Measurements from ENCODE around the gene DNMBP.
"Not testable (repeated sequence)": the region's sequence is repeated elsewhere in the genome, so short reads cannot be mapped to it uniquely, and the experiment has no call there.

Gene DNMBP

GRCh38 chr10:99916776-99917175, 93.0 kb downstream of the DNMBP start:
- no peak for DNase-seq

GRCh38 chr10:99915414-99915813, 94.3 kb downstream of the DNMBP start:
- Mint-ChIP-seq H3K36me3 (peaks cover 4 to 12% of the 10 kb centered on the region in 2 donors), H3K4me3 (no peak overlapping the region), H3K27me3 (no peaks in the 10 kb centered on the region), H3K4me1 (peaks cover 4 to 5% of the 10 kb centered on the region in 2 donors), H3K27ac (no peak overlapping the region), H3K9me3 (no peaks in the 10 kb centered on the region)
- no peak for ATAC-seq (replicated peaks)
- no peak for DNase-seq

More at GRCh38 chr10:99916776-99917175, 93.0 kb downstream of the DNMBP start:
- no peak overlapping the region for H3K4me3 Mint-ChIP-seq
- H3K27ac Mint-ChIP-seq, result no peak overlapping the region
- H3K36me3 Mint-ChIP-seq, result peaks cover 14 to 20% of the 10 kb centered on the region in 2 donors
- no peaks in the 10 kb centered on the region for H3K9me3 Mint-ChIP-seq
- ATAC-seq (replicated peaks), result no peak
- H3K4me1 Mint-ChIP-seq, result peaks cover 6 to 8% of the 10 kb centered on the region in 2 donors
- H3K27me3 Mint-ChIP-seq, result no peaks in the 10 kb centered on the region

- Mint-ChIP-seq H3K27me3 (no peaks in the 10 kb centered on the region), H3K4me1 (peaks cover 4 to 5% of the 10 kb centered on the region in 2 donors), H3K36me3 (peaks cover 2 to 12% of the 10 kb centered on the region in 2 donors), H3K9me3 (no peaks in the 10 kb centered on the region), H3K4me3 (no peak overlapping the region), H3K27ac (no peak overlapping the region)
- DNase-seq (no peak), ATAC-seq (replicated peaks) (no peak)
These were observed 95.5 kb downstream of the DNMBP start for GRCh38 chr10:99914236-99914635.

GRCh38 chr10:99913831-99914235, 95.9 kb downstream of the DNMBP start:
- ATAC-seq (replicated peaks), result no peak
- Mint-ChIP-seq H3K27me3 (no peaks in the 10 kb centered on the region), H3K4me1 (peaks cover 5% of the 10 kb centered on the region in 2 donors), H3K4me3 (no peak overlapping the region), H3K27ac (no peak overlapping the region), H3K36me3 (peaks cover 2 to 12% of the 10 kb centered on the region in 2 donors), H3K9me3 (no peaks in the 10 kb centered on the region)
- DNase-seq, result no peak

- no peak overlapping the region for H3K4me3 Mint-ChIP-seq
- H3K4me1 Mint-ChIP-seq, result peaks cover 0 to 4% of the 10 kb centered on the region in 2 donors
- no peaks in the 10 kb centered on the region for H3K9me3 Mint-ChIP-seq
- peaks cover 5 to 19% of the 10 kb centered on the region in 2 donors for H3K36me3 Mint-ChIP-seq
- H3K27me3 Mint-ChIP-seq, result no peaks in the 10 kb centered on the region
- H3K27ac Mint-ChIP-seq, result no peak overlapping the region
- DNase-seq (no peak), ATAC-seq (replicated peaks) (no peak)
These were observed 97.7 kb downstream of the DNMBP start for GRCh38 chr10:99912041-99912440.

- Mint-ChIP-seq H3K36me3 (peaks cover 23 to 36% of the 10 kb centered on the region in 2 donors), H3K4me1 (peaks cover 0 to 4% of the 10 kb centered on the region in 2 donors), H3K4me3 (no peak overlapping the region), H3K27me3 (no peaks in the 10 kb centered on the region), H3K27ac (no peak overlapping the region), H3K9me3 (no peaks in the 10 kb centered on the region)
- DNase-seq (no peak), ATAC-seq (replicated peaks) (peak in 1 of 2 donors; percentile 43)
These were observed 101.2 kb downstream of the DNMBP start for GRCh38 chr10:99908512-99908911.

GRCh38 chr10:99906470-99906869, 103.3 kb downstream of the DNMBP start:
- DNase-seq (no peak), ATAC-seq (replicated peaks) (no peak)
- H3K4me1 Mint-ChIP-seq, result peaks cover 0 to 2% of the 10 kb centered on the region in 2 donors
- H3K27me3 Mint-ChIP-seq, result no peaks in the 10 kb centered on the region
- no peak overlapping the region for H3K4me3 Mint-ChIP-seq
- peaks cover 32 to 42% of the 10 kb centered on the region in 2 donors for H3K36me3 Mint-ChIP-seq
- H3K27ac Mint-ChIP-seq, result no peak overlapping the region
- H3K9me3 Mint-ChIP-seq, result no peaks in the 10 kb centered on the region

GRCh38 chr10:99905971-99906370, 103.8 kb downstream of the DNMBP start:
- no peak overlapping the region for H3K4me3 Mint-ChIP-seq
- peaks cover 0 to 2% of the 10 kb centered on the region in 2 donors for H3K4me1 Mint-ChIP-seq
- peak overlapping the region; percentile 14 for H3K27ac Mint-ChIP-seq
- H3K9me3 Mint-ChIP-seq, result no peaks in the 10 kb centered on the region
- ATAC-seq (replicated peaks) (no peak), DNase-seq (no peak)
- H3K36me3 Mint-ChIP-seq, result peaks cover 33 to 44% of the 10 kb centered on the region in 2 donors
- H3K27me3 Mint-ChIP-seq, result no peaks in the 10 kb centered on the region

GRCh38 chr10:99895867-99896266, 113.9 kb downstream of the DNMBP start:
- H3K36me3 Mint-ChIP-seq, result peaks cover 34 to 53% of the 10 kb centered on the region in 2 donors
- no peaks in the 10 kb centered on the region for H3K27me3 Mint-ChIP-seq
- H3K27ac Mint-ChIP-seq, result no peak overlapping the region
- ATAC-seq (replicated peaks) (no peak), DNase-seq (no peak)
- no peaks in the 10 kb centered on the region for H3K9me3 Mint-ChIP-seq
- no peaks in the 10 kb centered on the region for H3K4me1 Mint-ChIP-seq
- no peak overlapping the region for H3K4me3 Mint-ChIP-seq

GRCh38 chr10:99895066-99895465, 114.7 kb downstream of the DNMBP start:
- not testable (repeated sequence) for H3K4me3 Mint-ChIP-seq; H3K4me1 Mint-ChIP-seq; H3K9me3 Mint-ChIP-seq; H3K27me3 Mint-ChIP-seq; H3K27ac Mint-ChIP-seq; DNase-seq; ATAC-seq (replicated peaks)
- peaks cover 34 to 54% of the 10 kb centered on the region in 2 donors for H3K36me3 Mint-ChIP-seq

GRCh38 chr10:99894613-99895012, 115.1 kb downstream of the DNMBP start:
- peaks cover 34 to 50% of the 10 kb centered on the region in 2 donors for H3K36me3 Mint-ChIP-seq
- H3K4me1 Mint-ChIP-seq, result no peaks in the 10 kb centered on the region
- no peaks in the 10 kb centered on the region for H3K9me3 Mint-ChIP-seq
- DNase-seq (no peak), ATAC-seq (replicated peaks) (no peak)
- H3K27me3 Mint-ChIP-seq, result no peaks in the 10 kb centered on the region
- H3K27ac Mint-ChIP-seq, result no peak overlapping the region
- H3K4me3 Mint-ChIP-seq, result no peak overlapping the region

GRCh38 chr10:99888622-99889021, 121.1 kb downstream of the DNMBP start:
- H3K36me3 Mint-ChIP-seq, result peaks cover 22 to 40% of the 10 kb centered on the region in 2 donors
- ATAC-seq (replicated peaks) (no peak), DNase-seq (no peak)
- no peaks in the 10 kb centered on the region for H3K27me3 Mint-ChIP-seq
- H3K27ac Mint-ChIP-seq, result no peak overlapping the region
- H3K4me3 Mint-ChIP-seq, result no peak overlapping the region
- H3K4me1 Mint-ChIP-seq, result no peaks in the 10 kb centered on the region
- H3K9me3 Mint-ChIP-seq, result no peaks in the 10 kb centered on the region

GRCh38 chr10:99883523-99883922, 126.2 kb downstream of the DNMBP start:
- no peak for ATAC-seq (replicated peaks)
- H3K36me3 Mint-ChIP-seq, result peaks cover 29 to 63% of the 10 kb centered on the region in 2 donors
- H3K27me3 Mint-ChIP-seq, result no peaks in the 10 kb centered on the region

GRCh38 chr10:99881371-99881770, 128.4 kb downstream of the DNMBP start:
- Mint-ChIP-seq H3K27ac (no peak overlapping the region), H3K4me1 (no peaks in the 10 kb centered on the region)

More at GRCh38 chr10:99883523-99883922, 126.2 kb downstream of the DNMBP start:
- no peak overlapping the region for H3K4me3 Mint-ChIP-seq
- no peaks in the 10 kb centered on the region for H3K4me1 Mint-ChIP-seq
- DNase-seq, result no peak
- no peaks in the 10 kb centered on the region for H3K9me3 Mint-ChIP-seq
- no peak overlapping the region for H3K27ac Mint-ChIP-seq

GRCh38 chr10:99880080-99880835, 129.5 kb downstream of the DNMBP start:
- peaks cover 49 to 74% of the 10 kb centered on the region in 2 donors for H3K36me3 Mint-ChIP-seq
- no peaks in the 10 kb centered on the region for H3K9me3 Mint-ChIP-seq
- no peak for ATAC-seq (replicated peaks)
- no peaks in the 10 kb centered on the region for H3K4me1 Mint-ChIP-seq
- no peak overlapping the region for H3K4me3 Mint-ChIP-seq
- no peak overlapping the region for H3K27ac Mint-ChIP-seq
- no peak for DNase-seq
- H3K27me3 Mint-ChIP-seq, result no peaks in the 10 kb centered on the region

More at GRCh38 chr10:99881371-99881770, 128.4 kb downstream of the DNMBP start:
- Mint-ChIP-seq H3K9me3 (no peaks in the 10 kb centered on the region), H3K36me3 (peaks cover 41 to 74% of the 10 kb centered on the region in 2 donors), H3K27me3 (no peaks in the 10 kb centered on the region), H3K4me3 (no peak overlapping the region)
- ATAC-seq (replicated peaks) (no peak), DNase-seq (no peak)

Data from stimulated activated naive B cell treated with anti-CD40 and anti-IgM and Interleukin-4, amounts not matched to agents 10 μg/mL and 1 μg/mL and 100 μg/mL, for 72 hours (primary cell).